Measurements from ENCODE around the gene DCAF8L2. TPM values are rescaled to one million over a fixed set of nuclear protein-coding genes. Genes with fewer than 3 reads are reported as not detected.

Gene DCAF8L2
- total RNA-seq, 1 donor from 2014 or later: not detected

GRCh38 chrX:27796640-27797257 is 206.6 kb downstream of the DCAF8L2 start:
- no peak for TF ChIP-seq CTCF (conservative IDR thresholded peaks at IDR 0.05)
- Mint-ChIP-seq H3K36me3 (ENCODE audit: low read depth) (no peaks in the 10 kb centered on the region), H3K4me1 (no peaks in the 10 kb centered on the region), H3K27ac (ENCODE audit: unreplicated experiment) (no peak overlapping the region), H3K27me3 (ENCODE audit: low read depth) (no peaks in the 10 kb centered on the region), H3K9me3 (no peaks in the 10 kb centered on the region), H3K4me3 (no peak overlapping the region)
- no peak for DNase-seq (ENCODE audit: low read depth, low spot score)

DNA sequence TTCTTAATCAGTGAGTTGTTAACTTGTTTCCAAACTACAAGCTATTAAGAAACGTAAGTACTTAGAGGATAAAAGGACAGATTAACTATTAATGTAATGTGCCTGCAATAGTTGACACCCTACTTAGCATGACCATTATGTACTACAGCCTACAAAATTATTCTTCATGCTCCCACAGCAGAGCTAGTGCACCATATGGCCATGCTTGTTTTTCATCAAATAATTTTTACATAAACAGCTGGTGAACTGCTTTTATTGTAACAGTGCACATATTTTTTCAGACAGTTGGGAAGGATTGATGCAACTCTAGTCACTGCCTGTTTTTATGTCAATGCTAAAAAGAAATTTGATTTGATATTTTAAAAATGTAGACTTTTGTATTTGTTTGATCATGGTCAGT is 207.4 kb downstream of the DCAF8L2 start:
- H3K4me3 Mint-ChIP-seq: no peak overlapping the region
- H3K27ac Mint-ChIP-seq (ENCODE audit: unreplicated experiment): no peak overlapping the region
- H3K36me3 Mint-ChIP-seq (ENCODE audit: low read depth): no peaks in the 10 kb centered on the region
- DNase-seq (ENCODE audit: low read depth, low spot score): no peak
- no peaks in the 10 kb centered on the region for H3K4me1 Mint-ChIP-seq
- H3K9me3 Mint-ChIP-seq: peaks cover 2% of the 10 kb centered on the region
- no peaks in the 10 kb centered on the region for H3K27me3 Mint-ChIP-seq (ENCODE audit: low read depth)
- no peak for TF ChIP-seq CTCF (conservative IDR thresholded peaks at IDR 0.05)

Other genes with a start within 250 kb of the DCAF8L2 start
- not detected in 2 replicates for gene PPP4R3C, start 127.0 kb upstream of the DCAF8L2 start, total RNA-seq
- gene MAGEB10, start 217.6 kb downstream of the DCAF8L2 start, total RNA-seq: not detected in 2 replicates